ENCODE data around the gene NECTIN4.

Gene NECTIN4

GRCh38 chr1:161111527-161111926 is 22.2 kb upstream of the NECTIN4 start:
- no peak for DNase-seq (ENCODE audit: low spot score)

GRCh38 chr1:161111117-161111516 is 21.8 kb upstream of the NECTIN4 start:
- no peak for DNase-seq (ENCODE audit: low spot score)

GRCh38 chr1:161106431-161106830 is 17.1 kb upstream of the NECTIN4 start:
- DNase-seq (ENCODE audit: low spot score): no peak

- no peak for DNase-seq (ENCODE audit: low spot score)
Observed at GRCh38 chr1:161100556-161100955, 11.2 kb upstream of the NECTIN4 start.

GRCh38 chr1:161099090-161099802 is 9.9 kb upstream of the NECTIN4 start:
- DNase-seq (ENCODE audit: low spot score): no peak

GRCh38 chr1:161098210-161099068 is 9.1 kb upstream of the NECTIN4 start, which contains the start of gene KLHDC9:
TSS of gene KLHDC9 (plus strand) at chr1:161098361. CDS start at chr1:161098536, 175 bp downstream.
- peak; percentile 81 for DNase-seq (ENCODE audit: low spot score)

GRCh38 chr1:161096530-161096929 is 7.2 kb upstream of the NECTIN4 start:
- peak; percentile 62 for DNase-seq (ENCODE audit: low spot score)

- peak; percentile 15 for DNase-seq (ENCODE audit: low spot score)
Observed at GRCh38 chr1:161096015-161096414, 6.7 kb upstream of the NECTIN4 start.

GRCh38 chr1:161095230-161095629 is 5.9 kb upstream of the NECTIN4 start:
- no peak for DNase-seq (ENCODE audit: low spot score)

GRCh38 chr1:161094481-161094880 is 5.1 kb upstream of the NECTIN4 start:
- DNase-seq (ENCODE audit: low spot score): peak; percentile 12

GRCh38 chr1:161092621-161093028 is 3.3 kb upstream of the NECTIN4 start:
- peak; percentile 30 for DNase-seq (ENCODE audit: low spot score)

GRCh38 chr1:161091796-161092507 is 2.6 kb upstream of the NECTIN4 start:
- peak; percentile 26 for DNase-seq (ENCODE audit: low spot score)

- no peak for DNase-seq (ENCODE audit: low spot score)
Observed at GRCh38 chr1:161091093-161091492, 1.7 kb upstream of the NECTIN4 start.

GRCh38 chr1:161090617-161091016 is 1.3 kb upstream of the NECTIN4 start:
- DNase-seq (ENCODE audit: low spot score): no peak

GRCh38 chr1:161089938-161090337 is 580 bp upstream of the NECTIN4 start:
- DNase-seq (ENCODE audit: low spot score): no peak

- DNase-seq (ENCODE audit: low spot score): peak; percentile 23
Observed at GRCh38 chr1:161088587-161089110, 709 bp downstream of the NECTIN4 start.

- no peak for DNase-seq (ENCODE audit: low spot score)
Observed at GRCh38 chr1:161086457-161086856, 2.9 kb downstream of the NECTIN4 start.

- DNase-seq (ENCODE audit: low spot score): no peak
Observed at GRCh38 chr1:161085165-161085564, 4.2 kb downstream of the NECTIN4 start.

GRCh38 chr1:161084597-161084988 is 4.8 kb downstream of the NECTIN4 start:
- DNase-seq (ENCODE audit: low spot score): no peak

- no peak for DNase-seq (ENCODE audit: low spot score)
Observed at GRCh38 chr1:161083748-161084596, 5.4 kb downstream of the NECTIN4 start.
